ENCODE measurements around the gene MLYCD. TPM values are rescaled to one million over a fixed set of nuclear protein-coding genes. Genes with fewer than 3 reads are reported as not detected.

The MLYCD gene
- total and polyA plus RNA-seq, 4 donors, result 3.7 to 24.4 (median 7.5) TPM

- Histone ChIP-seq H3K9ac (ENCODE audit: low read depth in 1 of 2, low read length in 2 of 2) (no peak overlapping the region), H3K36me3 (ENCODE audit: control insufficient read depth in 4 of 4, insufficient read depth in 3 of 4, low read depth in 1 of 4, low read length in 3 of 4) (peaks cover 0 to 9% (median 3%) of the 10 kb centered on the region in 4 donors), H3K27me3 (ENCODE audit: control insufficient read depth in 4 of 4, insufficient read depth in 4 of 4, low read length in 3 of 4) (no peaks in the 10 kb centered on the region), H3K27ac (ENCODE audit: low read depth in 1 of 2, low read length in 2 of 2) (no peak overlapping the region), H3K4me1 (ENCODE audit: control insufficient read depth in 4 of 4, insufficient read depth in 4 of 4, low read length in 3 of 4) (peaks cover 0 to 7% (median 1%) of the 10 kb centered on the region in 4 donors), H3K4me3 (ENCODE audit: low read depth in 1 of 3, low read length in 3 of 3) (no peak overlapping the region), H3K9me3 (ENCODE audit: control insufficient read depth in 4 of 4, low read length in 3 of 4) (peaks cover 0 to 3% (median under 1%) of the 10 kb centered on the region in 4 donors)
- WGBS, result 89% methylated on average over 22 of the region's 22 CpGs
- TF ChIP-seq SP1 (IDR thresholded peaks at IDR 0.05) (no peak), EGR1 (IDR thresholded peaks at IDR 0.05; ENCODE audit: low read depth in 2 of 2) (no peak), GABPA (IDR thresholded peaks at IDR 0.05 in 1 of 2, conservative IDR thresholded peaks at IDR 0.05 in 1 of 2) (no peak), CTCF (IDR thresholded peaks at IDR 0.05; ENCODE audit: low read depth, low read length, missing input control) (no peak), ZBTB33 (IDR thresholded peaks at IDR 0.05) (no peak), RAD21 (IDR thresholded peaks at IDR 0.05) (no peak), MAX (IDR thresholded peaks at IDR 0.05) (no peak), HNF4G (IDR thresholded peaks at IDR 0.05) (no peak), FOXA1 (IDR thresholded peaks at IDR 0.05) (no peak)
- DNase-seq (ENCODE audit: low spot score), result no peak
Observed at GRCh38 chr16:83973581-83974385, 74.9 kb downstream of the MLYCD start.

GRCh38 chr16:83974475-83974874 is 75.6 kb downstream of the MLYCD start:
- peaks cover 0 to 12% (median 5%) of the 10 kb centered on the region in 4 donors for H3K36me3 ChIP-seq (ENCODE audit: control insufficient read depth in 4 of 4, insufficient read depth in 3 of 4, low read depth in 1 of 4, low read length in 3 of 4)
- peaks cover 0 to 3% (median under 1%) of the 10 kb centered on the region in 4 donors for H3K9me3 ChIP-seq (ENCODE audit: control insufficient read depth in 4 of 4, low read length in 3 of 4)
- no peak overlapping the region for H3K9ac ChIP-seq (ENCODE audit: low read depth in 1 of 2, low read length in 2 of 2)
- no peak overlapping the region for H3K27ac ChIP-seq (ENCODE audit: low read depth in 1 of 2, low read length in 2 of 2)
- 79% methylated on average over 7 of the region's 7 CpGs for WGBS
- TF ChIP-seq EGR1 (IDR thresholded peaks at IDR 0.05; ENCODE audit: low read depth in 2 of 2) (no peak), RAD21 (IDR thresholded peaks at IDR 0.05) (no peak), RXRA (IDR thresholded peaks at IDR 0.05) (no peak), NR2F2 (IDR thresholded peaks at IDR 0.05) (no peak), SP1 (IDR thresholded peaks at IDR 0.05) (no peak), ATF3 (IDR thresholded peaks at IDR 0.05) (no peak), FOXA1 (IDR thresholded peaks at IDR 0.05) (no peak), CTCF (IDR thresholded peaks at IDR 0.05; ENCODE audit: low read depth, low read length, missing input control) (no peak)
- no peak overlapping the region for H3K4me3 ChIP-seq (ENCODE audit: low read depth in 1 of 3, low read length in 3 of 3)
- no peak for DNase-seq (ENCODE audit: low spot score)
- peaks cover 0 to 7% (median 1%) of the 10 kb centered on the region in 4 donors for H3K4me1 ChIP-seq (ENCODE audit: control insufficient read depth in 4 of 4, insufficient read depth in 4 of 4, low read length in 3 of 4)
- no peaks in the 10 kb centered on the region for H3K27me3 ChIP-seq (ENCODE audit: control insufficient read depth in 4 of 4, insufficient read depth in 4 of 4, low read length in 3 of 4)

Measured in liver (tissue), 9 donors.